PC-9 (cell line): ENCODE data around the gene VSTM2L. TPM values are rescaled to one million over a fixed set of nuclear protein-coding genes. Genes with fewer than 3 reads are reported as not detected.

Experiments used
- BruUV-seq: library from RNA; stranded (reverse); fragments of 400-500 nt; replicated peaks from 2 replicates; lab custom pipeline; 2021; lab: Mats Ljungman, UMichigan
- CTCF ChIA-PET: fragments of 300-600 bp; sonication (Branson Sonifier 250); formaldehyde crosslinking; loops from one replicate; lab custom pipeline; 2022; ENCODE audit warnings: antibody characterized with exemption; lab: Charles Lee
- POLR2A ChIA-PET: fragments of 300-600 bp; sonication (Branson Sonifier 250); formaldehyde crosslinking; loops from one replicate; lab custom pipeline; 2022; ENCODE audit warnings: antibody characterized with exemption; ENCODE audit not compliant: unreplicated experiment; lab: Charles Lee
- DNase-seq, 2 experiments: peaks; one replicate each; pipeline versions ENCODE4 v3.0.0 to v3.0.0-alpha.2; 2015 to 2022; ENCODE audit warnings: mixed read lengths in 1 of 2
- H2AFZ ChIP-seq: fragments of 200-600 bp; sonication (generic); 2 replicates; pipeline ENCODE4 v1.8.1; 2017; ENCODE audit warnings: antibody characterized with exemption
- H3F3A ChIP-seq: fragments of 200-600 bp; sonication (generic); 2 replicates; pipeline ENCODE4 v1.8.1; 2017; ENCODE audit warnings: antibody characterized with exemption, mild to moderate bottlenecking, low read depth; ENCODE audit not compliant: insufficient read depth
- H3K27ac ChIP-seq: fragments of 200-600 bp; sonication (generic); 2 replicates; pipeline ENCODE4 v1.6.1; 2016; ENCODE audit warnings: mixed run types
- H3K27me3 ChIP-seq: fragments of 200-600 bp; sonication (generic); 2 replicates; pipeline ENCODE4 v1.6.1; 2016; ENCODE audit warnings: low read depth, mixed run types; ENCODE audit not compliant: insufficient read depth
- H3K36me3 ChIP-seq: fragments of 200-600 bp; sonication (generic); 2 replicates; pipeline ENCODE4 v1.6.1; 2016; ENCODE audit warnings: low read depth, mixed run types
- H3K4me1 ChIP-seq: fragments of 200-600 bp; sonication (generic); replicated peaks from 2 replicates; pipeline ENCODE4 v1.6.1; 2016; ENCODE audit warnings: mixed run types; ENCODE audit not compliant: insufficient read depth
- H3K4me2 ChIP-seq: fragments of 200-600 bp; sonication (generic); 2 replicates; pipeline ENCODE4 v1.6.1; 2017; ENCODE audit warnings: mixed run types
- H3K4me3 ChIP-seq: fragments of 200-600 bp; sonication (generic); 2 replicates; pipeline ENCODE4 v1.6.1; 2016; ENCODE audit warnings: mixed run types
- H3K79me2 ChIP-seq: fragments of 200-600 bp; sonication (generic); 2 replicates; pipeline ENCODE4 v1.6.1; 2017; ENCODE audit warnings: low read depth, mixed run types
- H3K9me2 ChIP-seq: fragments of 200-600 bp; sonication (generic); 2 replicates; pipeline ENCODE4 v1.8.1; 2017; ENCODE audit warnings: mild to moderate bottlenecking; ENCODE audit not compliant: insufficient read depth
- H3K9me3 ChIP-seq: fragments of 200-600 bp; sonication (generic); 2 replicates; pipeline ENCODE4 v1.8.1; 2016; ENCODE audit warnings: low read depth; ENCODE audit not compliant: insufficient read depth
- H4K20me1 ChIP-seq: fragments of 200-600 bp; sonication (generic); 2 replicates; pipeline ENCODE4 v1.8.1; 2017; ENCODE audit not compliant: insufficient read depth
- CTCF ChIP-seq: fragments of 200-600 bp; sonication (generic); conservative IDR thresholded peaks from 2 replicates; pipeline ENCODE4 v1.6.1; 2017; ENCODE audit warnings: mixed run types, antibody characterized with exemption, mild to moderate bottlenecking, moderate library complexity
- EZH2 ChIP-seq: fragments of 200-600 bp; sonication (generic); IDR thresholded peaks from 2 replicates; pipeline ENCODE4 v1.8.0; 2017; ENCODE audit warnings: antibody characterized with exemption, low read depth
- intact Hi-C: fragments of 100-400 bp; cut with micrococcal nuclease; formaldehyde crosslinking; loops from one replicate; pipeline ENCODE4 v1.10.0; 2022; ENCODE audit not compliant: unreplicated experiment
- total RNA-seq: library from RNA; stranded (reverse); gene quantifications from 2 replicates; pipeline ENCODE4 v1.2.3, GENCODE V29; 2021

Gene VSTM2L
- total RNA-seq, 1 experiment from 2014 or later, result 1.4 TPM

- no peaks in the 10 kb centered on the region for H3K79me2 ChIP-seq
- no peak overlapping the region for H3K4me2 ChIP-seq
- POLR2A ChIA-PET, result interaction anchor here (0.7 kb wide), 1 partner anchor 464 kb away, joined by 5 read pairs; no protein-coding TSS in a partner anchor
- DNase-seq, result no peak
- BruUV-seq, result no TSS peak
- H3K27ac ChIP-seq, result no peak overlapping the region
- CTCF ChIA-PET, result interaction anchor here (0.5 kb wide), 1 partner anchor 43 kb away, joined by 3 read pairs; no protein-coding TSS in a partner anchor
- no peak overlapping the region for H2AFZ ChIP-seq
- H4K20me1 ChIP-seq, result no peaks in the 10 kb centered on the region; the same call in 1 of the 2 replicates
- no peak overlapping the region for H3K4me3 ChIP-seq
- H3K9me2 ChIP-seq, result no peaks in the 10 kb centered on the region
- no peaks in the 10 kb centered on the region for H3K9me3 ChIP-seq
- no peaks in the 10 kb centered on the region for H3K4me1 ChIP-seq
- intact Hi-C loops, result loop anchor here (5.0 to 10.0 kb wide), 4 partner anchors 134 to 336 kb away; partner anchors contain the start of genes RPRD1B, TGM2 and TTI1
- H3K36me3 ChIP-seq, result no peaks in the 10 kb centered on the region
- H3F3A ChIP-seq, result no peaks in the 10 kb centered on the region; the same call in 1 of the 2 replicates
- peaks cover 27% of the 10 kb centered on the region for H3K27me3 ChIP-seq
- no peak for TF ChIP-seq EZH2
- no peak for TF ChIP-seq CTCF
Observed at GRCh38 chr20:37901240-37901639, 1.7 kb upstream of the VSTM2L start.

- Histone ChIP-seq H3K9me2 (no peaks in the 10 kb centered on the region), H2AFZ (no peak overlapping the region), H3K27ac (no peak overlapping the region), H3K4me1 (no peaks in the 10 kb centered on the region), H3K4me3 (no peak overlapping the region), H3K36me3 (no peaks in the 10 kb centered on the region), H3K27me3 (peaks cover 29% of the 10 kb centered on the region), H4K20me1 (no peaks in the 10 kb centered on the region; the same call in 1 of the 2 replicates), H3K4me2 (no peak overlapping the region), H3K79me2 (no peaks in the 10 kb centered on the region), H3K9me3 (no peaks in the 10 kb centered on the region), H3F3A (no peaks in the 10 kb centered on the region; the same call in 1 of the 2 replicates)
- POLR2A ChIA-PET, result interaction anchor here (0.7 kb wide), 1 partner anchor 464 kb away, joined by 5 read pairs; no protein-coding TSS in a partner anchor
- TF ChIP-seq EZH2 (no peak), CTCF (peak; percentile 54)
- BruUV-seq, result no TSS peak
- DNase-seq, result peak in 1 of 2 experiments; percentile 33
- intact Hi-C loops, result loop anchor here (1.0 to 10.0 kb wide), 5 partner anchors 91 to 337 kb away; partner anchors contain the start of genes RPRD1B, TGM2 and TTI1
- CTCF ChIA-PET, result interaction anchor here (0.5 to 0.9 kb wide), 2 partner anchors 42 to 91 kb away, joined by 3 read pairs; no protein-coding TSS in a partner anchor
Observed at GRCh38 chr20:37901654-37902503, 1.0 kb upstream of the VSTM2L start.

GRCh38 chr20:37903317-37904007 is 535 bp downstream of the VSTM2L start:
- Histone ChIP-seq H3K4me2 (peak overlapping the region; percentile 54), H2AFZ (no peak overlapping the region), H3K4me1 (peaks cover 14% of the 10 kb centered on the region; the same call in 1 of the 2 replicates), H3K9me3 (no peaks in the 10 kb centered on the region), H3K27ac (no peak overlapping the region), H4K20me1 (no peaks in the 10 kb centered on the region; the same call in 1 of the 2 replicates), H3K9me2 (no peaks in the 10 kb centered on the region), H3K4me3 (peak overlapping the region; percentile 11; the same call in 1 of the 2 replicates), H3K27me3 (peaks cover 38% of the 10 kb centered on the region), H3F3A (no peaks in the 10 kb centered on the region; the same call in 1 of the 2 replicates), H3K36me3 (no peaks in the 10 kb centered on the region), H3K79me2 (no peaks in the 10 kb centered on the region)
- TF ChIP-seq EZH2 (no peak), CTCF (peak; percentile 28; the same call in 1 of the 2 replicates)
- no peak for DNase-seq
- intact Hi-C loops, result loop anchor here (5.0 to 10.0 kb wide), 4 partner anchors 131 to 339 kb away; partner anchors contain the start of genes RPRD1B, TGM2 and TTI1
- ChIA-PET CTCF (no interaction called here), POLR2A (no interaction called here)
- no TSS peak for BruUV-seq
